ENCODE measurements around the gene CHAF1B.

The CHAF1B gene

GRCh38 chr21:36463991-36464390, 78.8 kb downstream of the CHAF1B start:
- DNase-seq, result no peak

GRCh38 chr21:36464590-36464989, 79.4 kb downstream of the CHAF1B start:
- no peak for DNase-seq

- no peak for DNase-seq
Observed at GRCh38 chr21:36465478-36465877, 80.3 kb downstream of the CHAF1B start.

DNA sequence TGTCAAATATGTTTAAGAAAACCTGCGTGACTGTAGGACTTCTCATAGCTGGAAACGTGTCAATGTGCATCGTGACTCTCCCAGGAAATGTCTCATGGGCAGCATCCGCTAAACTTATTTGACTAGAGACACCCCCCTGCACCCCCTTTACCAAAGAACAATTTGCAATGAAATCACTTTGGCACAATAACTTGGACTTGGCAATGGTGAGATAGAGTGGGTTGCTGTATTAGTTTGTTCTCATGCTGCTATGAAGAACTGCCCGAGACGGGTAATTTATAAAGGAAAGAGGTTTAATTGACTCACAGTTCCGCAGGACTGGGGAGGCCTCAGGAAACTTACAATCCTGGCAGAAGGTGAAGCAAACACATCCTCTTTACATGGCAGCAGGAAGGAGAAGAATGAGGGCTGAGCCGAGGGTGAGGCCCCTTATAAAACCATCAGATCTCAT, 80.9 kb downstream of the CHAF1B start:
- no peak for DNase-seq
